IMR-90 (cell line): ENCODE data around the gene DNAJC5G. TPM values are rescaled to one million over a fixed set of nuclear protein-coding genes. Genes with fewer than 3 reads are reported as not detected.

Experiments
- ATAC-seq: fragments of 200-7000 bp; cut with Tn5 transposase; 2 replicates; pipeline ENCODE4 v1.9.1; 2020; ENCODE audit warnings: low read depth, mild to moderate bottlenecking, moderate library complexity
- BruUV-seq: library from RNA; stranded (reverse); fragments of 400-500 nt; replicated peaks from 2 replicates; lab custom pipeline; 2021; lab: Mats Ljungman, UMichigan
- CTCF ChIA-PET: fragments of 300-600 bp; formaldehyde crosslinking; extraction: SDS; loops from one replicate; lab custom pipeline; 2021; ENCODE audit warnings: antibody characterized with exemption; lab: Yijun Ruan, JAX
- POLR2A ChIA-PET: fragments of 300-600 bp; sonication (Branson Sonifier 250); formaldehyde crosslinking; loops from one replicate; lab custom pipeline; 2022; ENCODE audit warnings: antibody characterized with exemption; ENCODE audit not compliant: unreplicated experiment; lab: Charles Lee
- DNase-seq: peaks from one replicate; pipeline ENCODE4 v3.0.0; 2013
- H2AFZ ChIP-seq: replicated peaks from 2 replicates; pipeline ENCODE3; 2013; ENCODE audit warnings: low read length, mild to moderate bottlenecking; ENCODE audit not compliant: poor library complexity
- H2AK5ac ChIP-seq: 2 replicates; pipeline ENCODE4 v1.6.1; 2013; ENCODE audit warnings: low read depth, low read length, inconsistent platforms
- H2AK9ac ChIP-seq: replicated peaks from 2 replicates; pipeline ENCODE3; 2013; ENCODE audit warnings: mild to moderate bottlenecking, low read depth, low read length, moderate library complexity; ENCODE audit not compliant: poor library complexity
- H2BK120ac ChIP-seq: 2 replicates; pipeline ENCODE4 v1.6.1; 2013; ENCODE audit warnings: low read depth, low read length, inconsistent platforms
- H2BK15ac ChIP-seq: 3 replicates; pipeline ENCODE4 v1.6.1; 2013; ENCODE audit warnings: low read depth, low read length, inconsistent platforms
- H2BK20ac ChIP-seq: 2 replicates; pipeline ENCODE4 v1.6.1; 2013; ENCODE audit warnings: low read depth, mild to moderate bottlenecking, inconsistent platforms, low read length, moderate library complexity
- H2BK5ac ChIP-seq: 2 replicates; pipeline ENCODE4 v1.6.1; 2013; ENCODE audit warnings: mild to moderate bottlenecking, low read depth, low read length, inconsistent platforms; ENCODE audit not compliant: poor library complexity, severe bottlenecking
- H3K14ac ChIP-seq: replicated peaks from 2 replicates; pipeline ENCODE4 v1.6.1; 2013; ENCODE audit warnings: low read depth, low read length, inconsistent platforms
- H3K18ac ChIP-seq: 2 replicates; pipeline ENCODE4 v1.6.1; 2013; ENCODE audit warnings: low read depth, low read length, control low read depth
- H3K23ac ChIP-seq: 2 replicates; pipeline ENCODE4 v1.6.1; 2013; ENCODE audit warnings: low read depth, low read length, inconsistent platforms
- H3K27ac ChIP-seq: 2 replicates; pipeline ENCODE4 v1.5.1; 2013; ENCODE audit warnings: mild to moderate bottlenecking, control low read depth, low read length; ENCODE audit not compliant: insufficient read depth
- H3K27me3 ChIP-seq: 2 replicates; pipeline ENCODE4 v1.6.1; 2013; ENCODE audit warnings: low read length; ENCODE audit not compliant: control insufficient read depth, insufficient read depth
- H3K36me3 ChIP-seq: 2 replicates; pipeline ENCODE4 v1.6.1; 2013; ENCODE audit warnings: low read length, mixed read lengths; ENCODE audit not compliant: control insufficient read depth, insufficient read depth
- H3K4ac ChIP-seq: 2 replicates; pipeline ENCODE4 v1.6.1; 2013; ENCODE audit warnings: low read depth, low read length, inconsistent platforms
- H3K4me1 ChIP-seq: 2 replicates; pipeline ENCODE4 v1.6.1; 2013; ENCODE audit warnings: low read length, mixed read lengths; ENCODE audit not compliant: control insufficient read depth, insufficient read depth
- H3K4me2 ChIP-seq: 2 replicates; pipeline ENCODE4 v1.6.1; 2013; ENCODE audit warnings: low read depth, mild to moderate bottlenecking, control low read depth, low read length, moderate library complexity
- H3K4me3 ChIP-seq: 2 replicates; pipeline ENCODE4 v1.5.1; 2013; ENCODE audit warnings: low read depth, mild to moderate bottlenecking, control low read depth, low read length, moderate library complexity; ENCODE audit not compliant: insufficient read depth
- H3K56ac ChIP-seq: 2 replicates; pipeline ENCODE4 v1.6.1; 2013; ENCODE audit warnings: low read length, inconsistent platforms; ENCODE audit not compliant: insufficient read depth; ENCODE audit errors: extremely low read depth
- H3K79me1 ChIP-seq, 2 experiments: 2 replicates each; pipeline ENCODE4 v1.6.1; 2013; ENCODE audit warnings: low read length in 2 of 2, inconsistent platforms in 1 of 2, low read depth in 1 of 2
- H3K9ac ChIP-seq: 2 replicates; pipeline ENCODE4 v1.6.1; 2013; ENCODE audit warnings: low read depth, low read length, control low read depth
- H3K9me1 ChIP-seq: 2 replicates; pipeline ENCODE4 v1.6.1; 2013; ENCODE audit warnings: low read length, inconsistent platforms; ENCODE audit not compliant: insufficient read depth
- H3K9me3 ChIP-seq: 2 replicates; pipeline ENCODE4 v1.6.1; 2013; ENCODE audit warnings: low read length; ENCODE audit not compliant: control insufficient read depth, insufficient read depth
- H4K20me1 ChIP-seq: 2 replicates; pipeline ENCODE4 v1.6.1; 2013; ENCODE audit warnings: low read length, inconsistent platforms; ENCODE audit not compliant: insufficient read depth
- H4K5ac ChIP-seq: 2 replicates; pipeline ENCODE4 v1.6.1; 2013; ENCODE audit warnings: mild to moderate bottlenecking, low read depth, low read length, control low read depth
- H4K8ac ChIP-seq, 2 experiments: 2 replicates each; pipeline ENCODE4 v1.6.1; 2013; ENCODE audit warnings: low read depth in 2 of 2, low read length in 2 of 2, control low read depth in 1 of 2, inconsistent platforms in 1 of 2
- H4K91ac ChIP-seq: 2 replicates; pipeline ENCODE4 v1.6.1; 2013; ENCODE audit warnings: low read depth, low read length, inconsistent platforms; ENCODE audit not compliant: insufficient read depth
- CEBPB ChIP-seq: IDR thresholded peaks from 2 replicates; pipeline ENCODE4 v1.6.1; 2012; ENCODE audit warnings: low read depth, low read length, improper control_type of control experiment
- FOS ChIP-seq: fragments of 150-350 bp; IDR thresholded peaks from 2 replicates; pipeline ENCODE4 v1.6.1; 2016; ENCODE audit warnings: low read depth, low read length
- MAFK ChIP-seq: IDR thresholded peaks from 2 replicates; pipeline ENCODE4 v1.6.1; 2012; ENCODE audit warnings: low read depth, low read length, improper control_type of control experiment
- MAZ ChIP-seq: IDR thresholded peaks from 2 replicates; pipeline ENCODE4 v1.6.1; 2012; ENCODE audit warnings: low read depth, mild to moderate bottlenecking, low read length, improper control_type of control experiment, moderate library complexity, borderline replicate concordance
- MXI1 ChIP-seq: IDR thresholded peaks from 2 replicates; pipeline ENCODE4 v1.6.1; 2012; ENCODE audit warnings: low read depth, mild to moderate bottlenecking, low read length, moderate library complexity, borderline replicate concordance
- NFE2L2 ChIP-seq: fragments of 150-350 bp; IDR thresholded peaks from 2 replicates; pipeline ENCODE4 v1.6.1; 2016; ENCODE audit warnings: low read depth, mild to moderate bottlenecking, low read length
- POLR2A ChIP-seq: IDR thresholded peaks from 2 replicates; pipeline ENCODE4 v1.6.1; 2012; ENCODE audit warnings: mild to moderate bottlenecking, low read depth, low read length
- RAD21 ChIP-seq: IDR thresholded peaks from 2 replicates; pipeline ENCODE4 v1.6.1; 2012; ENCODE audit warnings: low read length, improper control_type of control experiment
- RCOR1 ChIP-seq: IDR thresholded peaks from 2 replicates; pipeline ENCODE4 v1.6.1; 2012; ENCODE audit warnings: mild to moderate bottlenecking, low read length, improper control_type of control experiment; ENCODE audit not compliant: insufficient replicate concordance
- RFX5 ChIP-seq: IDR thresholded peaks from 2 replicates; pipeline ENCODE4 v1.8.0; 2012; ENCODE audit warnings: low read depth, mild to moderate bottlenecking, low read length, moderate library complexity
- SMC3 ChIP-seq: fragments of 150-350 bp; IDR thresholded peaks from 2 replicates; pipeline ENCODE4 v1.6.1; 2016; ENCODE audit warnings: low read depth, mild to moderate bottlenecking, antibody characterized with exemption, low read length, moderate library complexity
- USF2 ChIP-seq: fragments of 150-350 bp; IDR thresholded peaks from 2 replicates; pipeline ENCODE4 v1.6.1; 2017; ENCODE audit warnings: mild to moderate bottlenecking, antibody characterized with exemption, low read length, low read depth
- WGBS, 2 experiments: methylation state at CpG; one replicate each; pipeline versions ENCODE4 v1.1.5 to v1.1.7; 2013; ENCODE audit warnings: missing lambda C conversion rate in 2 of 2; ENCODE audit not compliant: insufficient read length in 1 of 2; ENCODE audit errors: extremely low coverage in 2 of 2; 5-methylcytosine and 5-hydroxymethylcytosine counted together
- dilution Hi-C: fragments of 300-500 bp; cut with HindIII; formaldehyde crosslinking; loops from one replicate; pipeline ENCODE4 v1.14.3; 2018; ENCODE audit warnings: low sequenced_read_pairs; ENCODE audit not compliant: unreplicated experiment
- in situ Hi-C: fragments of 300-500 bp; cut with MboI; formaldehyde crosslinking; loops from 3 replicates; pipeline ENCODE4 v1.14.3; 2019; ENCODE audit warnings: low sequenced_read_pairs, inconsistent platforms, mixed read lengths
- intact Hi-C: fragments of 100-400 bp; cut with micrococcal nuclease; formaldehyde crosslinking; loops from 2 replicates; pipeline ENCODE4 v1.10.0; 2022
- polyA plus RNA-seq, 3 experiments: library from polyadenylated mRNA; depleted of rRNA; stranded (reverse); fragments of >200 nt; gene quantifications; 2 replicates each; pipeline ENCODE4 v1.2.3, GENCODE V29; 2012; ENCODE audit warnings: low replicate concordance in 1 of 3
- total RNA-seq: library from RNA; depleted of rRNA; stranded (reverse); fragments of >200 nt; gene quantifications from 2 replicates; pipeline ENCODE4 v1.2.3, GENCODE V29; 2012

The DNAJC5G gene
- total and polyA plus RNA-seq, 2 of the 4 experiments (the other 2 are of a cell fraction) = not detected

GRCh38 chr2:27258051-27258450 lies 17.2 kb upstream of the DNAJC5G start:
- no peak overlapping the region for H3K18ac ChIP-seq
- H4K8ac ChIP-seq = no peak overlapping the region
- H3K27me3 ChIP-seq = peaks cover 57% of the 10 kb centered on the region
- no peak overlapping the region for H2BK120ac ChIP-seq
- TF ChIP-seq MAFK (no peak), FOS (no peak), MAZ (no peak), NFE2L2 (no peak), CEBPB (no peak), SMC3 (no peak), RCOR1 (no peak), USF2 (no peak), RAD21 (no peak), MXI1 (no peak), POLR2A (no peak), RFX5 (no peak)
- WGBS, 2 experiments = 60% methylated on average over 1 of the region's 8 CpGs; no CpG with 5 or more reads in 1 of the 2 experiments
- H3K4me1 ChIP-seq = peaks cover 6% of the 10 kb centered on the region
- no peak overlapping the region for H3K27ac ChIP-seq
- in situ Hi-C loops = no loop called here
- H2BK15ac ChIP-seq = no peak overlapping the region
- CTCF ChIA-PET = no interaction called here
- ATAC-seq (no peak), DNase-seq (no peak)
- no peak overlapping the region for H3K4me3 ChIP-seq
- H2BK20ac ChIP-seq = no peak overlapping the region
- no peaks in the 10 kb centered on the region for H3K36me3 ChIP-seq
- no peak overlapping the region for H3K14ac ChIP-seq
- H3K4me2 ChIP-seq = no peak overlapping the region
- no peak overlapping the region for H4K91ac ChIP-seq
- H3K4ac ChIP-seq = no peak overlapping the region
- POLR2A ChIA-PET = no interaction called here
- BruUV-seq = no TSS peak
- intact Hi-C loops = no loop called here
- dilution Hi-C loops = no loop called here
- no peak overlapping the region for H3K56ac ChIP-seq
- no peak overlapping the region for H2BK5ac ChIP-seq
- no peaks in the 10 kb centered on the region for H4K20me1 ChIP-seq
- H3K9me3 ChIP-seq = no peaks in the 10 kb centered on the region
- no peak overlapping the region for H2AFZ ChIP-seq
- H3K9ac ChIP-seq = no peak overlapping the region
- H4K5ac ChIP-seq = no peak overlapping the region
- no peak overlapping the region for H3K23ac ChIP-seq
- peaks cover 9% of the 10 kb centered on the region; the same call in 1 of the 2 replicates for H3K9me1 ChIP-seq
- H3K79me1 ChIP-seq = no peaks in the 10 kb centered on the region
- no peak overlapping the region for H2AK5ac ChIP-seq
- no peak overlapping the region for H2AK9ac ChIP-seq
